Neural progenitor cell (in vitro differentiated cells): ENCODE measurements around the gene SSTR5. TPM values are rescaled to one million over a fixed set of nuclear protein-coding genes. Genes with fewer than 3 reads are reported as not detected.

Experiments used
- DNase-seq: peaks from one replicate; pipeline ENCODE4 v3.0.0-alpha.2; 2016; ENCODE audit warnings: low spot score
- H2AFZ ChIP-seq: fragments of 200-600 bp; sonication (generic); replicated peaks from 2 replicates; pipeline ENCODE4 v1.6.1; 2016; ENCODE audit warnings: antibody characterized with exemption
- H3F3A ChIP-seq: fragments of 200-600 bp; sonication (generic); 2 replicates; pipeline ENCODE4 v1.6.1; 2016; ENCODE audit warnings: antibody characterized with exemption, low read depth
- H3K27ac ChIP-seq: fragments of 200-600 bp; sonication (generic); 2 replicates; pipeline ENCODE4 v1.5.1; 2016; ENCODE audit warnings: mild to moderate bottlenecking
- H3K27me3 ChIP-seq: fragments of 200-600 bp; sonication (generic); 2 replicates; pipeline ENCODE4 v1.6.1; 2016; ENCODE audit warnings: mild to moderate bottlenecking, moderate library complexity
- H3K36me3 ChIP-seq: fragments of 200-600 bp; sonication (generic); 2 replicates; pipeline ENCODE4 v1.5.1; 2016
- H3K4me1 ChIP-seq: fragments of 200-600 bp; sonication (generic); 2 replicates; pipeline ENCODE4 v1.6.1; 2016; ENCODE audit warnings: mixed run types
- H3K4me2 ChIP-seq: fragments of 200-600 bp; sonication (generic); 2 replicates; pipeline ENCODE4 v1.6.1; 2016
- H3K4me3 ChIP-seq: fragments of 200-600 bp; sonication (generic); 2 replicates; pipeline ENCODE4 v1.5.1; 2016
- H3K79me2 ChIP-seq: fragments of 200-600 bp; sonication (generic); 2 replicates; pipeline ENCODE4 v1.6.1; 2016; ENCODE audit warnings: low read depth
- H3K9ac ChIP-seq: fragments of 200-600 bp; sonication (generic); 2 replicates; pipeline ENCODE4 v1.6.1; 2016
- H3K9me3 ChIP-seq: fragments of 200-600 bp; sonication (generic); 2 replicates; pipeline ENCODE4 v1.5.1; 2016; ENCODE audit warnings: low read depth
- H4K20me1 ChIP-seq: fragments of 200-600 bp; sonication (generic); 2 replicates; pipeline ENCODE4 v1.6.1; 2016; ENCODE audit warnings: low read depth
- H3K27ac Mint-ChIP-seq: 3 replicates; pipeline ENCODE4 v1.8.0; 2021; ENCODE audit warnings: mixed read lengths
- H3K27me3 Mint-ChIP-seq: 2 replicates; pipeline ENCODE4 v1.8.0; 2022; ENCODE audit warnings: low read depth, mild to moderate bottlenecking, inconsistent platforms, moderate library complexity, mixed read lengths; ENCODE audit not compliant: insufficient read depth
- H3K36me3 Mint-ChIP-seq: 3 replicates; pipeline ENCODE4 v1.8.0; 2021; ENCODE audit warnings: mixed read lengths
- H3K4me1 Mint-ChIP-seq: 3 replicates; pipeline ENCODE4 v1.8.0; 2021; ENCODE audit warnings: mixed read lengths
- H3K4me3 Mint-ChIP-seq: 3 replicates; pipeline ENCODE4 v1.8.0; 2021; ENCODE audit warnings: mild to moderate bottlenecking, moderate library complexity, mixed read lengths
- H3K9me3 Mint-ChIP-seq: 3 replicates; pipeline ENCODE4 v1.8.0; 2020; ENCODE audit warnings: mixed read lengths
- EZH2 ChIP-seq: fragments of 200-600 bp; sonication (generic); IDR thresholded peaks from 2 replicates; pipeline ENCODE4 v1.6.1; 2017; ENCODE audit warnings: antibody characterized with exemption, mild to moderate bottlenecking, moderate library complexity
- EZH2phosphoT487 ChIP-seq: fragments of 200-600 bp; sonication (generic); IDR thresholded peaks from 2 replicates; pipeline ENCODE4 v1.6.1; 2017; ENCODE audit warnings: antibody characterized with exemption
- total RNA-seq: library from RNA; depleted of rRNA; stranded (reverse); fragments of >200 nt; gene quantifications from 2 replicates; pipeline ENCODE4 v1.2.3, GENCODE V29; 2015; ENCODE audit warnings: low replicate concordance
- TF ChIP-seq, protein P1 (sequence below): fragments of 200-600 bp; sonication (generic); IDR thresholded peaks from 2 replicates; pipeline ENCODE4 v1.5.1; 2017; ENCODE audit warnings: antibody characterized with exemption, mild to moderate bottlenecking

SSTR5 gene
- total RNA-seq, 1 donor from 2014 or later = not detected

DNA sequence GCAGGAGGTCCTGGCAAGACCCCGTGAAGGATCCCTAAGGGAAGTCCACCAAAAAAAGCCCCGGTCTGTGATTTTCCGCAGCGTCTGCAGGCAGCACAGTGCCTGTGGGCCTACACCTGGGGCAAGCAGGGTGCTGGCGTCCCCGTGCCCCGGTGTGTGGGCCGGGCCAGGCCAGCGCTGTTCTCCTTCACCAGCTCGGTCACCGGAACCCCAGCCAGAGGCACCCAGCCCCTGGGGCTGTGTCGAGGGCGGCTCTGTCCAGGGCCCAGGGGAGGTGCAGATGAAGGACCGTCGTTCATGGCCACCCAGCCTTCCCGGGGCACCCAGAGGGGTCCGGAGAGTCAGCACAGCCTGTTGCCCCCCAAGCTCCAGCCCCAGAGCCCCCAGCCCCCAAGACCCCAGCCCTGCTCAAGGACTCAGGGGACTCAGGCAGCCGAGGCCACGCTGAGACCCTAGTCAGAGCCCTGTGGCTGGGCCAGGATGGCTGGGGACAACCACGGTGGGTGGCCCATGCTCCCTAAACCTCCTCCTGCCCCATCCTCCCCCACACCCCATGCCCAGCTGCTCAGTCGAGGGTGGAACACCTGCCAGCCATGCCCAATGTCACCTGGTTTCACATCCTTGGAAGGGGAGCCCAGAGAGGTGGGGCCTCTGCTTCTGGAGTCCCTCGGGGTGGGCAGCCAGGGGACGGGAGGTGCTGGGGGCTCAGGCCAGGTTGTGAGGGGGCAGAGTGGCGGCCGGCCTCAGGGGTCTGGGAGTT lies 29.2 kb downstream of the SSTR5 start:
- H3F3A ChIP-seq = peaks cover 2% of the 10 kb centered on the region
- no peaks in the 10 kb centered on the region for H4K20me1 ChIP-seq
- Mint-ChIP-seq H3K27ac (no peak overlapping the region), H3K9me3 (no peaks in the 10 kb centered on the region), H3K4me1 (peaks cover 6% of the 10 kb centered on the region), H3K4me3 (no peak overlapping the region), H3K27me3 (peaks cover 6% of the 10 kb centered on the region), H3K36me3 (no peaks in the 10 kb centered on the region)
- TF ChIP-seq EZH2phosphoT487 = no peak
- TF ChIP-seq, protein P1, sequence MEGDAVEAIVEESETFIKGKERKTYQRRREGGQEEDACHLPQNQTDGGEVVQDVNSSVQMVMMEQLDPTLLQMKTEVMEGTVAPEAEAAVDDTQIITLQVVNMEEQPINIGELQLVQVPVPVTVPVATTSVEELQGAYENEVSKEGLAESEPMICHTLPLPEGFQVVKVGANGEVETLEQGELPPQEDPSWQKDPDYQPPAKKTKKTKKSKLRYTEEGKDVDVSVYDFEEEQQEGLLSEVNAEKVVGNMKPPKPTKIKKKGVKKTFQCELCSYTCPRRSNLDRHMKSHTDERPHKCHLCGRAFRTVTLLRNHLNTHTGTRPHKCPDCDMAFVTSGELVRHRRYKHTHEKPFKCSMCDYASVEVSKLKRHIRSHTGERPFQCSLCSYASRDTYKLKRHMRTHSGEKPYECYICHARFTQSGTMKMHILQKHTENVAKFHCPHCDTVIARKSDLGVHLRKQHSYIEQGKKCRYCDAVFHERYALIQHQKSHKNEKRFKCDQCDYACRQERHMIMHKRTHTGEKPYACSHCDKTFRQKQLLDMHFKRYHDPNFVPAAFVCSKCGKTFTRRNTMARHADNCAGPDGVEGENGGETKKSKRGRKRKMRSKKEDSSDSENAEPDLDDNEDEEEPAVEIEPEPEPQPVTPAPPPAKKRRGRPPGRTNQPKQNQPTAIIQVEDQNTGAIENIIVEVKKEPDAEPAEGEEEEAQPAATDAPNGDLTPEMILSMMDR = no peak
- TF ChIP-seq EZH2 = no peak
- no peak overlapping the region for H2AFZ ChIP-seq
- no peak for DNase-seq
- no peaks in the 10 kb centered on the region for H3K79me2 ChIP-seq
- H3K4me2 ChIP-seq = no peak overlapping the region
- no peaks in the 10 kb centered on the region for H3K36me3 ChIP-seq
- no peak overlapping the region for H3K9ac ChIP-seq
- peaks cover 26% of the 10 kb centered on the region for H3K4me1 ChIP-seq
- no peak overlapping the region for H3K27ac ChIP-seq
- H3K4me3 ChIP-seq = no peak overlapping the region
- no peaks in the 10 kb centered on the region for H3K9me3 ChIP-seq
- peaks cover 21% of the 10 kb centered on the region for H3K27me3 ChIP-seq

DNA sequence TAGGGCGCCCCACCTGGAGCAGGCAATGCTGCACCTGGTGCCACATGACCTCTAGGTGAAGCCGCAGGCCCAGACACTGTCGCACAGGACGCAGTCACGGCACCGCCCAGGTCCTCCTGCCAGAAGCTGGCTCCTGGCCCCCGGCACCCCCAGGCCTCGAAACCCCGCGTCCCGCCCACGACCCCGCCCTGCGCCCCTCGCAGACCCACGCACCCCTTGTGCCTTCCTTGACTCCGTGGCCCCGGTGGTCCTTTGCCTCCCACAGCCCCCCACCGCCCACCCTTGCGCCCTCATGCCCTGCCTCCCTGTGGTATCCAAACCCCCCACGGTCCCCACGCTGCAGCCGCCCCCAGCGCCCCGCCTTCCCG lies 29.8 kb downstream of the SSTR5 start:
- no peaks in the 10 kb centered on the region for H3K79me2 ChIP-seq
- H3K9me3 ChIP-seq = no peaks in the 10 kb centered on the region
- TF ChIP-seq EZH2 = no peak
- TF ChIP-seq, protein P1 = no peak
- no peak for TF ChIP-seq EZH2phosphoT487
- H3K36me3 Mint-ChIP-seq = no peaks in the 10 kb centered on the region
- H3F3A ChIP-seq = peaks cover 2% of the 10 kb centered on the region
- H3K4me1 ChIP-seq = peaks cover 26% of the 10 kb centered on the region
- H3K9me3 Mint-ChIP-seq = no peaks in the 10 kb centered on the region
- H3K4me2 ChIP-seq = no peak overlapping the region
- H2AFZ ChIP-seq = no peak overlapping the region
- no peak overlapping the region for H3K27ac ChIP-seq
- no peak overlapping the region for H3K4me3 Mint-ChIP-seq
- H4K20me1 ChIP-seq = no peaks in the 10 kb centered on the region
- H3K36me3 ChIP-seq = no peaks in the 10 kb centered on the region
- no peak overlapping the region for H3K27ac Mint-ChIP-seq
- peaks cover 9% of the 10 kb centered on the region for H3K27me3 Mint-ChIP-seq
- no peak overlapping the region for H3K4me3 ChIP-seq
- H3K27me3 ChIP-seq = peaks cover 21% of the 10 kb centered on the region
- no peak for DNase-seq
- H3K4me1 Mint-ChIP-seq = peaks cover 3% of the 10 kb centered on the region
- no peak overlapping the region for H3K9ac ChIP-seq

DNA sequence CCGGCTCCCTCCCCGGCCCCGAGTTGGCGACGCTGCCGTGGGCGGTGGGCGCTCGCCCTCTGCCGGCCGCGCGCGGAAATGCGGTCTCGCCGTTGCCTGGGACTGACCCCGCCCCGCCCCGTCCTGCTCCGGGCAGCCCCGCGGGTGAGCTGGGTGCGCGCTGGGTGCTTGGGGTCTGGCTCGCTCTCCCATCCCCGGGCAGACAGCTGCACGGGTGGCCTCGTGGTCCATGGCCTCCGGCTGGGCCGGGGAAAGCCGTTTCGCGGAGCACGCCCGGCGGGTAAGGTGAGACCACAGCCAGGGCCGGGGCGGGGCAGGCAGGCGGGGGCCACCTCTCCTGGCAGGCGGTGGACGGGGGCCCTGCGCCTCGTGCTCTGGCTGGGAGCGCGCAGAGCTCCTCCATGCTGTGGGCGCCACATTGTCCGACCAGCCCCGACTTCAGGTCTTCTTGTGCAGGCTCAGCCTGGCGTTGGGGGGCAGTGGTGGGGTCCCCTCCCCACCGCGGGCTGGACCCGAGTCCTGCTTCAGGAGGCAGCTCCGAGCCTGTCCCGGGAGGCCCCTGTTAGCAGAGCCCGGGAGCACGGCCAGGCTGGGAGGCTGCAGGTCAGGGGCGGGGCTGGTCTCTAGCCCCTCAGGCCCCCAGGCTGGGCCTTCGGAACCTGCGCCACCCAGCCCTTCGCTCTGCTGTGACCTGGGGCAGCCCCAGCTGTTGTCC lies 30.5 kb downstream of the SSTR5 start:
- Histone ChIP-seq H4K20me1 (no peaks in the 10 kb centered on the region), H2AFZ (peak overlapping the region; percentile 98), H3K27ac (no peak overlapping the region), H3F3A (peaks cover 2% of the 10 kb centered on the region), H3K27me3 (peaks cover 22% of the 10 kb centered on the region), H3K4me3 (peak overlapping the region; percentile 72), H3K9me3 (no peaks in the 10 kb centered on the region), H3K36me3 (no peaks in the 10 kb centered on the region), H3K9ac (no peak overlapping the region), H3K4me1 (peaks cover 24% of the 10 kb centered on the region), H3K79me2 (no peaks in the 10 kb centered on the region), H3K4me2 (peak overlapping the region; percentile 99)
- H3K27me3 Mint-ChIP-seq = peaks cover 9% of the 10 kb centered on the region
- H3K27ac Mint-ChIP-seq = no peak overlapping the region
- TF ChIP-seq EZH2phosphoT487 = no peak
- TF ChIP-seq, protein P1 = peak; percentile 66
- peak; percentile 21 for TF ChIP-seq EZH2
- H3K4me3 Mint-ChIP-seq = no peak overlapping the region
- peak; percentile 79 for DNase-seq
- H3K4me1 Mint-ChIP-seq = peaks cover 3% of the 10 kb centered on the region
- no peaks in the 10 kb centered on the region for H3K36me3 Mint-ChIP-seq
- no peaks in the 10 kb centered on the region for H3K9me3 Mint-ChIP-seq
